ENCODE results near the gene BCAT1.

Gene BCAT1

DNA sequence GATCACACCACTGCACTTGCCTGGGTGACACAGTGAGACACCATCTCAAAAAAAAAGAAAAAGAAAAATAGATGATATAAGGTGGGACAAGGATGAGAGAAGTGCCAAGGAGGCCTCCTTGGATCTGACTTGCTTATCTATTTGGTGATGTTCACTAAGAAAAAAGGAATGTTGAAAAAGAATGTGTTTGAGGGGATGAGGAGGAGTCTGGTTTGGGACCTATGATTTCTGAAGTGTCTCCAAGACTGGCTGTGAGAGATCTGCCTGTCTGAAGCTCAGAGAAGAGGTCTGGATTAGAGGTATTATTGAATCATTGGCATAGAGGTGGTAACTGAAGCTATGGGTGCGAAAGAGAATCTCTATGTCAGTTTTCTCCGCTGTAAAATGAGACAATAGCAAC is 42.8 kb downstream of the BCAT1 start:
- in situ Hi-C loops (cut with HindIII; ENCODE audit: low pct_ligation_motif_present, low pct_unique_long_range_greater_than_20kb, low sequenced_read_pairs): no loop called here
- no peak for DNase-seq

DNA sequence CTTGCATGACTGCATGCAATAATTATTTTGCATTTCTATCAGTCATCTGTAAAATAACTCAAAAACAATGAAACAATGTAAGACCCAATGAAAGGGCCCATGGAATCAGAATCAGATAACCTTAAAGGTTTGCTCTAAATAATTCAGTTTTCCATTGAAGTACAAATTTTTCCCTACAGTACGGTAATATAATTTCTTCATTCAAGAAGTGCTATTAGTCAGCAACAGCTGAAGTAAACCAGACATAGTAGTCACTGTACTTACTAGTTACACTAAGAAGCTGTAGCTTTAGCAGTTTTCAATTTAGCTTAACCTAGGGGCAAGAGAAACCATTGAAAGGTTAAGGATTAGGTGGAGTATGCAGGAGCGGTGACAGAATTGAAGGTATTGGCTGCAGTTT is 43.5 kb downstream of the BCAT1 start:
- no peak for DNase-seq
- in situ Hi-C loops (cut with HindIII; ENCODE audit: low pct_ligation_motif_present, low pct_unique_long_range_greater_than_20kb, low sequenced_read_pairs): no loop called here

DNA sequence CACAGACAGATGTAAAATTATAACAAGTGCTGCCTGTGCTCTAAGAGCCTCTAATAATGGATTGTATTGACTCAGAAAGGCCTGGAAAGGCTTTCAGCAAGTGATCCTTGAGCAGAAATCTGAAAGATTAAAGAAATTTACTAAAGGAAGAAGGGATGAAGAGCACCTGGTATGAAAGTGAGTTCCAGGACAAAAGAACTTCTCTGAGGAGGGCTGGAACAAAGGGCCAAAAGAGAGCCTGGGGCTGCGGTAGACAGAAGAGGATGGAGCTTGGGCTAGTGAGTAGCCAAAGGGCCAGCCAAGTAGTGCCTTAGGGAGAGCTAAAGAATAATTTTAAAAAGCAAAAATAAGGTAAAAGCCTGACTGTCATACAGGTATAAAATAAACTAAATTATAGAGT is 44.0 kb downstream of the BCAT1 start:
- in situ Hi-C loops (cut with HindIII; ENCODE audit: low pct_ligation_motif_present, low pct_unique_long_range_greater_than_20kb, low sequenced_read_pairs): no loop called here
- no peak for DNase-seq

DNA sequence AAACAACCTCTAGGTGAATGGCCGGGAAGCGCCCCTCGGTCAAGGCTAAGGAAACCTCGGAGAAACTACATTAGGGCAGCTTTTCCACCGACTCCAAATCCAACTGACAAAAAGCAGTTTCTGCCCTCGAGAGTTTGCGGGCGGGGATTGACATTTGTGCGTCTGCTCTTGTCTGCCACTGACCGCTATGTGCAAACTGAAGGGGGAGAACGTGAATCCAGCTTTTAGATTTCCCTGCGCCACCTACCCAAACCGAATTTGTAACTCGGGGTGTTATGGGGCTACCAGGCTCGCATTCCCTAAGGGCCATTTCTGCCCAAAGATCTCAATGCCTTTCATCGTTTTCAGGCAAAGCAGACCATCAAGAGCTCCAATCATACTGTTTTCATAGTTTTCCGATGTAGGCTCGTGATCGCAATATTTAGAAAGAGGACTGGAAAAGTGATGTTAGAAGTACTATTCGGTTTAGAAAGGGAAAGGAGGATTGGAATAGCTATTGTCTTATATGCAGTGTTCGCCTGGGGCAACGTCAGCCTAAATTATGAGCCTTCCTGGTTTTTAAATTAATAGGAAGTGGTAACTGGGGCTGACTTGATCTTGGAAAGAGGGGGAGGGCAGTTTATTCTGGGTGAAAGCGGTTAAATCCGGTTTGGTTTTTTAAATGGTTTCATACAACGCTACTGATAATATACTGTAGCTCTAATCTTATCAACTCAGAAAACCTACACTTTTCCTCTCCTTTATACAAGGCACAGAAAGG is 45.4 kb downstream of the BCAT1 start:
- in situ Hi-C loops (cut with HindIII; ENCODE audit: low pct_ligation_motif_present, low pct_unique_long_range_greater_than_20kb, low sequenced_read_pairs): no loop called here

DNA sequence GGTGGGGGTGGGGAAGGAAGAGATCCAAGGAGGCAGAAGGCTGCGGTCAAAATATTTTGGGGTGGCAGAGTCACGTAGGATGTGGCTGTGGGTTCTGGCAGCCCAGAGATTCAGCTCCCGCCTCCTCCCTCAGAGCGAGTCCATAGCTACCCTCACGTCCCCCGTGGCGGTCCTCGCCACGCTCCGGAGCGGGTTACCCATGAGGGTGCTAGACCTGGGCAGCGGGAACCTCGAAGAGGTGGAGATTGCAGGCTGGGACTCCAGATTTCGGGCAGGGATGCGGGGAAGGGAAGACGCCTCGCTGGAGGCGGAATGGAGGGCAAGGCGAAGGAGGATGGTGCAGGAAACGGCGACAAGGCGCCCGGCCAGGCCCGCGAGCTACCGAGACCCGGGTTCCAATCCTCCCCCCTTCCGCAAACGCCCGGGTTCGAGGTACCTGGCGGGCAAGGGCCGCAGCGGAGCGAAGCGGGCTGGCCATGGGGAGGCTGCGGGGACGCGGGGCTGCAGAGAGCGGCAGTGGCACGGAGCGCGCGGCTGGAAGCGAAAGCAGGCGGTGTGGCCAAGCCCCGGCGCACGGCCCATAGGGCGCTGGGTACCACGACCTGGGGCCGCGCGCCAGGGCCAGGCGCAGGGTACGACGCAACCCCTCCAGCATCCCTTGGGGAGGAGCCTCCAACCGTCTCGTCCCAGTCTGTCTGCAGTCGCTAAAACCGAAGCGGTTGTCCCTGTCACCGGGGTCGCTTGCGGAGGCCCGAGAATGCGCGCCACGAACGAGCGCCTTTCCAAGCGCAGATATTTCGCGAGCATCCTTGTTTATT is 46.2 kb downstream of the BCAT1 start:
- DNase-seq: peak; percentile 47
- in situ Hi-C loops (cut with HindIII; ENCODE audit: low pct_ligation_motif_present, low pct_unique_long_range_greater_than_20kb, low sequenced_read_pairs): no loop called here

More for the DNA sequence above, 45.4 kb downstream of the BCAT1 start:
- no peak for DNase-seq

DNA sequence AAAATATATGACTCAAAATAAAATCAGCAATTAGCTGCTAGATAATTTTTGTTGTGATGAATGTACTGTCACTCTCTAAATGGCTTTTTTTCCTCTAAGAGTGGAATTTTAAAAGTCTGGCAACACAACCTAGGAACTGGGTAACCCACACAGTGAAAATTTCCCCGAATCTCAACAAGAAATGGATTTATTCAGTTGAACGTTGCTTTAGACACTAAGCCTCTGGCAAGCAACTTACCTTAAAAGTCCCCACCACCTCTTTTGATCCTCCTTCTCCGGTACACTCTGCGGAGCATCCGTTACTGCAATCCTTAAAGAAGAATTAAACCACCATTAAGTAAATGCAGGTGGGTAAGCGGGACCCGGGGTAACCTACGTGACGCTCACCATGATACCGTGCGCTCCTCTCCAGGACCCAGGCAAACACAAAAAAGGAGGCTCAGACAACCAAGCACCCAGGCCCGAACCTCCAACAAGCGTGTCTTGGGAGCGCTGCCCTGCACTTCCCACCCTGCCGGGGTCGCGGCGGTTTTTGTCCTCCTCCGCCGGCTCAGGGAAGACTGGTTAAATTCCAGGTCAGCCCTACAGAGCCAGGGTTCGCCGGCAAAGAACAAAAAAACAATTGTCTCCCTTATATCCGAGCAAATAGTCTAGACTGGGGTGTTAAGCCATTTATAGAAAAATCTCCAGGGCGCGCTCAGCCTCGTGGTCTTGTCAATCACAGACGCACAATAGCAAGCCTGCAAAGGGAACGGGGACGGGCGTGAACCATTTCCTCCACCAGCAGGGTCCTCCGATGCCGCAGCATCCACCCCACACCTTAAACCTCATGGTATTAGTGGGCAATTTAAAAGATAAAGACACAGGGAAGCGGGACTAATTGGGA is 47.1 kb downstream of the BCAT1 start:
- peak; percentile 25 for DNase-seq
- in situ Hi-C loops (cut with HindIII; ENCODE audit: low pct_ligation_motif_present, low pct_unique_long_range_greater_than_20kb, low sequenced_read_pairs): no loop called here

DNA sequence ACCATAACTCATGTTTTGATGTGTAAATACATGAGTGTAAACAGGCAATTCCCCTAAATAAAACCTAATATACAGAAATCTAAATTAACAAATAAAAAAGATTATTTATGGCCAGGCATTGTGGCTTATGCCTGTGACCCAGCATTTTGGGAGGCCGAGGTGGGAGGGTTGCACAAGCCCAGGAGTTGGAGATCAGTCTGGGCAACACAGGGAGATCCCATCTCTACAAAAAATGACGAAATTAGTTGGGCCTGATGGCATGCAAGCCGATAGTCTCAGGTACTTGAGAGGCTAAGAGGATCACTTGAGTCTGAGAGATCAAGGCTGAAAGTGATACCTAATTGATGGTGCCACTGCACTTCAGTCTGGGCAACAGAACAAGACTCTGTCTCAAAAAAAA is 48.7 kb downstream of the BCAT1 start:
- no peak for DNase-seq
- in situ Hi-C loops (cut with HindIII; ENCODE audit: low pct_ligation_motif_present, low pct_unique_long_range_greater_than_20kb, low sequenced_read_pairs): no loop called here

DNA sequence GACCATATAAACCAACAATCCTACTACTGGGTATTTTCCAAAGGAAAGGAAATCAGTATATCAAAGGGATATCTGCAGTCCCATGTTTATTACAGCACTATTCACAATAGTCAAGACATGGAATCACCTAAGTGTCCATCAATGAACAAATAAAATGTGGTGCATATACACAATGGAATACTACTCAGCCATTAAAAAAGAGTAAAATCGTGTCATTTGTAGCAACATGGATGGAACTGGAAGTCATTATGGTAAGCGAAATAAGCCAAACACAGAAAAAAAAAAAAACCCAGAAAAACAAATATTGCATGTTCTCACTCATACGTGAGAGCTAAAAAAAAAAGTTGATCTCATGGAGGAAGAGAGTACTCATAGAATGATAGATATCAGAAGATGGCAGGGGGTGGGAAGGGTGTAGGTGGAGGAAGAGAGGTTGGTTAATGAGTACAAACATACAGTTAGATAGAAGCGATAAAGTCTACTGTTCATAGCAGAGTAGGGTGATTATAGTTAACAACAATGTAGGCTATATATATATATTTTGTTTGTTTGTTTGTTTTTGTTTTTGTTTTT is 49.3 kb downstream of the BCAT1 start:
- in situ Hi-C loops (cut with HindIII; ENCODE audit: low pct_ligation_motif_present, low pct_unique_long_range_greater_than_20kb, low sequenced_read_pairs): no loop called here
- no peak for DNase-seq

DNA sequence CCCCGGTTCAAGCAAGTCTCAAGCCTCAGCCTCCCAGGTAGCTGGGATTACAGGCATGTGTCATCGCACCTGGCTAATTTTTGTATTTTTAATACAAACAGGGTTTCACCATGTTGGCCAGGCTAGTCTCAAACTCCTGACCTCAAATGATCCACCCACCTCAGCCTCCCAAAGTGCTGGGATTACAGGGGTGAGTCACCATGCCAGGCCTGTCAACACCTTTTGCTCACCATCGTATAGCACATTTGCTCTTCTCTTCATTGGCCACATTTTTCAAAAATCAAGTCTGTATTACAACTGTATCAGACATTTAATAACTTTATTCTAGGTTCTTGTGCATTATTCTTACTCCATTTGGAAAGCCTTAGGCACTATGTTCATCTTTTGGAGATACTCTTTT is 50.3 kb downstream of the BCAT1 start:
- in situ Hi-C loops (cut with HindIII; ENCODE audit: low pct_ligation_motif_present, low pct_unique_long_range_greater_than_20kb, low sequenced_read_pairs): no loop called here
- no peak for DNase-seq

DNA sequence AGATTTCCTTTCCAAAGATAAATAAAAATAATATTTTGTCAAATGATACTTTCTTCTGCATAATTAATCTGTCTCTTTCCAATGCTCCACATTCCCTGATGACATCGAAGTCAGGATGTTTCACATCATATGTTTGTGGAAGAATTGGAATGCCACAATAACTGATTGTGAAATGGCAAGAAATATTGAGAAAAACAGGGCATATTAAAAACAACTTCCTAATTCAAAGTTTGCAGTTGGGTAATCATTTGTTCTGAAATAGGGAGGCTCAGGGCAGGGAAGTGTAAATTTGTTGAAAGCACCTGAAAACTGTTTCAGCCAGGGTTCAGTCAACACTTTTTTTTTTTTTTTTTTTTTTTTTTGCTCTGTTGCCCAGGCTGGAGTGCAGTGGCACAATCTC is 50.7 kb downstream of the BCAT1 start:
- in situ Hi-C loops (cut with HindIII; ENCODE audit: low pct_ligation_motif_present, low pct_unique_long_range_greater_than_20kb, low sequenced_read_pairs): no loop called here
- DNase-seq: no peak

DNA sequence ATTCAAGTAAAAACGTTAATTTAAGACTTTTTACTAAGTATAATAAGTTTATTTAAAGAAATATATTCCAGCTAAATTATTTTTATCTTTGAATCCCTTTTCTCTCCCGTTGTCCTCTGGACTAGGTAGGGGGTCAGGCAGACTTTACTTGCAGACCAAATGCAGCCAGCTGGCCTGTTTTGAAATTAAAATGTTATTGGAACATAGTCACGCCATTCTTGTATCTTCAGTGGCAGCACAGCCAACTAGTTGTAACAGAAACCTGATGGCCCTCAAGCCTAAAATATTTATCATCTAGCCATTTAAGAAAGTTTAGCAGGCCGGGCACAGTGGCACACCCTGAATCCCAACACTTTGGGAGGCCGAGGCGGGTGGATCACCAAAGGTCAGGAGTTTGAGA is 52.7 kb downstream of the BCAT1 start:
- DNase-seq: no peak
- in situ Hi-C loops (cut with HindIII; ENCODE audit: low pct_ligation_motif_present, low pct_unique_long_range_greater_than_20kb, low sequenced_read_pairs): no loop called here

DNA sequence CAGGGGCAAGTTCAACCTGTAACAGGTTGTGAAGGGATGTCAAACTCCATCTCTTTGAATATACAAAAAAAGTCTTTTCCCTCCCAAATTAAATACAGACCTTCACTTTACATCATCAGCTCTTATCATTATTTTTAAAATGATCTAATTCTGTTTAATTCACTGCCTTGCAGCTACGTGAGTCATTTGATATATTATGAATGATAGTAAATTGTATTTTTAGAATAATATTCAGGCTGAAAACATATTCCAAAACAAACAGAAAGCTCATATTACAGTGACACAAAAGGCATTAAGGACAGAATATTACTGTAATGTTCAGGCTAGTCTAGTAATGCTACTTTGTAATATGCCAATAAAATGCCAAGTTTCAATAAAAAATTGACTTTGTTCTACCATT is 53.3 kb downstream of the BCAT1 start:
- in situ Hi-C loops (cut with HindIII; ENCODE audit: low pct_ligation_motif_present, low pct_unique_long_range_greater_than_20kb, low sequenced_read_pairs): no loop called here
- DNase-seq: no peak

DNA sequence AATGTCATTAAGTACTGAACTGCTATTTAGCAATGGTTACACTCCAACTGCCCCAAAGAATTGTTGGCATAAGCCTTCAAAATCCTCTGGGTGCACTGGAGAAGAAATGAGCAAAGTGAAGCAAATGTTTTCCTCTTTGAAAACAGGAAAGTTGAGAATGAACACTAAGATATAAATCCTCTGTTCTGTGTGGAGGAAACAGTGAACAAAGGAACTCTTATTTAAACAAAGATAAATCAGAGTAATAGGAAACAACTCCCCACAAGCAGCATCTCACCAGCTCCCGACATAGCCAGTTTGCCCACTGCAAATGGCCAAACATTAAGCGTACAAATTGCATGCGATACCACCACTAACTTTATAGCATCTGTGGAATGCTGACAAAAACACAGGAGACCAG is 54.0 kb downstream of the BCAT1 start:
- in situ Hi-C loops (cut with HindIII; ENCODE audit: low pct_ligation_motif_present, low pct_unique_long_range_greater_than_20kb, low sequenced_read_pairs): no loop called here
- DNase-seq: no peak

DNA sequence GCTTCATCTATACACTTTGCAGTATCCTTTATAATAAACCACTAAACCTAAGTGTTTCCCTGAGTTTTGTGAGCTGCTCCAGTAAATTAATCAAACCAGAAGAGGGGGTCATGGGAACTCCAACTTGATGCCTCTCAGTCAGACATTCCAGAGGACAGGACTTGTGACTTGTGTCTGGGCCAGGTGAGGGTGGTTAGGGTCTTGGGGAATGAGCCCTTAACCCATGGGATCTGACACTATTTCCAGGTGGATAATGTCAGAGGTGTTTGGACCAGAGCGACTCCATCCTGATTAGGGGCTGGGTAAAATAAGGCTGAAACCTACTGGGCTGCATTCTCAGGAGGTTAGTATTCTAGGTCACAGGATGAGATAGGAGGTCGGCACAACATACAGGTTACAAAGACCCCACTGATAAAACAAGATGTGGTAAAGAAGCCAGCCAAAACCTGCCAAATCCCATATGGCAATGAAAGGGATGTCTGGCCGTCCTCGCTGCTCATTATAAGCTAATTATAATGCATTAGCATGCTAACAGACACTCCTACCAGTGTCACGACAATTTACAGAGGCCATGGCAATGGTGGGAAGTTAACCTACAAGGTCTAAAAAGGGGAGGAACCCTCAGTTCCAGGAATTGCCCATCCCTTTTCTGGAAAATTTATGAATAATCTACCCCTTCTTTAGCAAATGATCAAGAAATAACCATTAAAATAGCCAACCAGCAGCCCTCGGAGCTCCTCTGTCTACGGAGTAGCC is 58.7 kb downstream of the BCAT1 start:
- in situ Hi-C loops (cut with HindIII; ENCODE audit: low pct_ligation_motif_present, low pct_unique_long_range_greater_than_20kb, low sequenced_read_pairs): no loop called here
- DNase-seq: no peak

DNA sequence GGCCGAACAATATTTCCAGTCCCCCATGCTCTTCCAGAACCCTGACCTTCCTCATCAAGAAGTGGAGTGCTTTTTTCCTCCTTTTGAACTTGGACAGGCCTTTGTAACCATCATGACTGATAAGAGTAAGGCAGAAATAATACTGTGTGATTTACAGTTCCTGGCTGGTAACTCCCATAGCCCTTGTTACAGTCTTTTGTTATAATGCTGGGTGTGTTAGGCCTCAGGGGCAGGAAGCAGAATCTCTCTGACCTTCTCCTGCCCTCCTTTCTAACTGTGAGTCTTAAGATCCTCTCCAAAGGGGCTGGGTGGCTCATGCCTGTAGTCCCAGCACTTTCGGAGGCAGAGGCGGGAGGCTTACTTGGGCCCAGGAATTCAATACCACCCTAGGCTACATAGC is 59.5 kb downstream of the BCAT1 start:
- no peak for DNase-seq
- in situ Hi-C loops (cut with HindIII; ENCODE audit: low pct_ligation_motif_present, low pct_unique_long_range_greater_than_20kb, low sequenced_read_pairs): no loop called here

DNA sequence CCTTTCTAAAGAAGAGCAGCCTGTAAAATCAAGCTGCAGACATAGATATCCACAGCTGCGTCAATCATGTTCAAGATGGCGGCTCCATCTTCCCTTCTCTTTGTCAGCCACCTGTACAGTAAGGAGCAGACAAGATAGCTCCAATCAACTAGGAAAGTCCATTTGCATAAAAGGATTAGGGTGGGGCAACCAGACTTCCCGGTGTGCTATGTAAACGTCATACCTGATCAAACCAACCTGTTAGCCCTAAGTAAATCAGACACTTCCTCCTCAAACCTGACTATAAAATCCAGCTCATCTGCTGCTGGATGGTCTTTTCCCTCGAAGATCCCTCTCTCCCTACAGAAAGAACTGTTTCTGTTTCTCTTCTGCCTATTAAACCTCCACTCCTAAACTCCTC is 60.1 kb downstream of the BCAT1 start:
- DNase-seq: no peak
- in situ Hi-C loops (cut with HindIII; ENCODE audit: low pct_ligation_motif_present, low pct_unique_long_range_greater_than_20kb, low sequenced_read_pairs): no loop called here

DNA sequence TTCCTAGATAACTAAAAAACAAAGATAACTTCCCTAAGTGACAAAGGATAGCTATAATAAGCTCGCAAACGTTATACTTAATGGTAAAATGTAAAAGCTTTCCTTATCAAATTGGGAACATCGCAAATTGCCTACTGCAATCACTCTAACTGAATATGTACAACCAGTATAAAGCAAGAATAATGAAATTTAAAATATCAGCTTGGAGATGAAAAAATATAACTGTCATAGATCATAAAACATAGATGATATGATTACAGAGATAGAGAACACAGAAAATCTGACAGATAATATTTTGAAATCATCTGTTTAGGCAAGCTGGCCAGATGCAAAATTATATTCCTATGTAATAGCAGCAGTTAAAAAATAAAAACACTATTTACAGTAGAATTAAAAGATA is 64.0 kb downstream of the BCAT1 start:
- in situ Hi-C loops (cut with HindIII; ENCODE audit: low pct_ligation_motif_present, low pct_unique_long_range_greater_than_20kb, low sequenced_read_pairs): no loop called here
- DNase-seq: no peak

DNA sequence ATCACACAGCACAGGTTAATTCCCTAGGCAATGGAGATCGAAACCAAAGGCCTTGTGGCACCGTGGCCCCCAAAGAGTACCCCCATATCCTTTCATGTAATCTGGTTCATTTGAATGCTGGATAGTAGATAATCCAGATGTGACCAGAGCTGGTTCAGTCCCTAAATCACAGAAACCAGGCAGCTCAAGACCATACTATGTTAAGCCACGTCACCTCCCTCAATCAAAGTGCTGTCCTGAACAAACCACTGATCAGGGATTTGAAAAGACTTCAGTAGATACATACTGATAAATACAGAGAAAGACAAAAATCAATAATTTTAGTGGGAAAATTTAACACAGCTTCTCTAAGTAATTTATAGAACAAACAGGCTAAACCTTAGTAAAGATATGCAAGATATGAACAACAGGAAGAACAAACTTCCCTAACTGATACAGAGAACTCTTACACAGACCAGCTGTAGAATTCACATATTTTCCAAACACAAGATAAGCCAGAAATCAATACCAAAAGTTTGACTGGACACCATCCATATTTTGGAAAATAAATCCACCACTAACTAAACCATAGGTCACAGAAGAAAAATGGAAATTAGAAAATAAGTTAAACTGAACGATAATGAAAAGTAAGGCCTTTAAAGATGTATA is 67.1 kb downstream of the BCAT1 start:
- DNase-seq: no peak
- in situ Hi-C loops (cut with HindIII; ENCODE audit: low pct_ligation_motif_present, low pct_unique_long_range_greater_than_20kb, low sequenced_read_pairs): no loop called here
